ENCODE results near the gene LPAR3. TPM values are rescaled to one million over a fixed set of nuclear protein-coding genes. Genes with fewer than 3 reads are reported as not detected.

Gene LPAR3
- total RNA-seq, 2 experiments from 2014 or later, result 0.74 to 0.94 TPM

DNA sequence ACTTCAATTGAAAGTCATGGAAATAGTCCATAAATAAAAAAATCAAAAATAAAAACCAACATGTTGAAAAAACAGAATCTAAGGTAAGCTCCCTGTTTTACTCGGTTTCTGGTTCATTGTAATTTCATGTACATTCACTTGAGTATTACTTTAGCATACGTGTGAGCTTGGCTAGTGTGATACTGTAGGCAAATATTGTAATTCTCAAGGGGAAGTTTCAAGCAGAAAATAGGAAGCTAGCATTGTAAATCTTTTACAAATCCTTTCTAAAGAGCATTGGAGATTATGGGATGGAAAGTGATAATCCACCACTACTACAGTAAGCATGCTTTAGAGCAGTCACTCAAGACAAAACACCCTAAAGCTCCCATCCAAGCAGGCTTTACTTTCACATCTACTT lies 3.3 kb upstream of the LPAR3 start:
- CTCF ChIA-PET, result no interaction called here
- DNase-seq (no peak), ATAC-seq (no peak)
- POLR2A ChIA-PET, result no interaction called here
- Mint-ChIP-seq H3K36me3 (ENCODE audit: low read depth) (no peaks in the 10 kb centered on the region), H3K4me1 (ENCODE audit: low read depth) (peaks cover 12% of the 10 kb centered on the region), H3K27me3 (ENCODE audit: low read depth) (peaks cover 37% of the 10 kb centered on the region), H3K9me3 (ENCODE audit: insufficient read depth) (no peaks in the 10 kb centered on the region), H3K27ac (no peak overlapping the region), H3K4me3 (no peak overlapping the region)

DNA sequence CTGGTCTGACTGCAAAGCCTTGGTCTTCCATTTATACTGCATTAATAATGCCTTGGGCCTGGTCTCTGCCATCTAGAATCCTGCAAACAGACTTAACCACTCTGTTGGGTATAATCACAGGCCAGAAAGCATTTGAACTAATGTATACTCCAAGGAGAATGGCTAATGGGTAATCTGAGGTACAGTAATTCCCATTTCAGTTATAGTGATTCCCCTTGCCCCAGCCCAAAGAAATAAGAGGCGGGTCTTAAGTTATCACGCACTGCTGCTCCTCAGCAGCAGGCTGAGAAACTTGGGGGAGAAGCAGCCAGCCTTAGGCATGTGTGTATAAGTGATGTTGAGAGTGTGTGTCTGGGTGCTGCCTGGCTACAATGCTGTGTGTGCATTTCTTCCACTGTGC lies 2.4 kb downstream of the LPAR3 start:
- POLR2A ChIA-PET, result no interaction called here
- CTCF ChIA-PET, result no interaction called here
- no peak for ATAC-seq

DNA sequence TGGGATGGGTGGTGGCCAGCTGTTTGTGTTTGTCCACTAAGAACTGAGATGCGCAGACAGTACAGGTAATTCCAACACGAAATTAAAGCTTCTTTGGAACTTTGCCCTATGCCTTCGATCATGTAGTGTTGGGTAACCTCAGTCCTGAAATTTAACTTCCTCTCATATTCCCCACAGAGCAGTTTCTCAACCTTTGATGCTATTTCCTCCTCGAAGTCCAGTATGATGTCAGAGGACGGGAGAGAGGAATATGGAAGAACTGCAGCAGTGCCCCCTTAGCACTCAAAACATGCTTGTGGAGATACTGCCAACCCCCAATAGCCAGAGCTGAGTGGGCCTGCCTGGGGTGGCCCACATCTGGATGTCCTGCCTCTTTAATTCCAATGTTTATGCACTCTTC lies 3.6 kb downstream of the LPAR3 start:
- H3K36me3 Mint-ChIP-seq (ENCODE audit: low read depth), result no peaks in the 10 kb centered on the region
- DNase-seq, result no peak
- POLR2A ChIA-PET, result interaction anchor here (0.6 kb wide), 1 partner anchor 60 kb away, joined by 3 read pairs; no protein-coding TSS in a partner anchor
- H3K4me3 Mint-ChIP-seq, result no peak overlapping the region
- H3K27ac Mint-ChIP-seq, result no peak overlapping the region
- peaks cover 25% of the 10 kb centered on the region for H3K27me3 Mint-ChIP-seq (ENCODE audit: low read depth)
- ATAC-seq, result no peak
- H3K9me3 Mint-ChIP-seq (ENCODE audit: insufficient read depth), result no peaks in the 10 kb centered on the region
- peaks cover 33% of the 10 kb centered on the region for H3K4me1 Mint-ChIP-seq (ENCODE audit: low read depth)
- CTCF ChIA-PET, result no interaction called here

More for the DNA sequence above, 2.4 kb downstream of the LPAR3 start:
- peaks cover 33% of the 10 kb centered on the region for H3K4me1 Mint-ChIP-seq (ENCODE audit: low read depth)
- no peaks in the 10 kb centered on the region for H3K36me3 Mint-ChIP-seq (ENCODE audit: low read depth)
- no peak overlapping the region for H3K4me3 Mint-ChIP-seq
- DNase-seq, result no peak
- no peak overlapping the region for H3K27ac Mint-ChIP-seq
- H3K27me3 Mint-ChIP-seq (ENCODE audit: low read depth), result peaks cover 32% of the 10 kb centered on the region
- no peaks in the 10 kb centered on the region for H3K9me3 Mint-ChIP-seq (ENCODE audit: insufficient read depth)

DNA sequence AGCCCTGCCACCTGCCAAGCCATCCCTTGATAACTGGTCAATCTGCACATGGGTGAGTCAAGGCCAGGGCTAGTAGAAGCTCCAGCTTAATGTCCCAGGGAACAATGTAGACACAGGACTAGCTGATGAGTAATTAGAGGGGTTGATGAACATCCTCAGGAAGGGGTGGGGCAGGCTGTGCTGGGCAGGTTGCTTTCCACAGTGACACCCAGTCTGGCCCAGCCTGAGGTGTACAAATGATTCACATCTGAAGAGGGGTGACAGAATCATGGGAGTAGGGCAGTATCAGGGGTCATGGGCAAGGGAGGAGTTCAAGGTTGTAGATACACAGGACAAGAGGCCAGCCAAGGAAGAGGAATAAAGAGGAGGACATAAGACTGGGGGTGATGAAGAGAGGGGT lies 4.3 kb downstream of the LPAR3 start:
- Mint-ChIP-seq H3K4me1 (ENCODE audit: low read depth) (peaks cover 32% of the 10 kb centered on the region), H3K4me3 (no peak overlapping the region), H3K36me3 (ENCODE audit: low read depth) (no peaks in the 10 kb centered on the region), H3K9me3 (ENCODE audit: insufficient read depth) (no peaks in the 10 kb centered on the region), H3K27ac (peak overlapping the region; percentile 71), H3K27me3 (ENCODE audit: low read depth) (peaks cover 19% of the 10 kb centered on the region)
- ChIA-PET CTCF (no interaction called here), POLR2A (no interaction called here)
- no peak for ATAC-seq
- DNase-seq, result no peak

DNA sequence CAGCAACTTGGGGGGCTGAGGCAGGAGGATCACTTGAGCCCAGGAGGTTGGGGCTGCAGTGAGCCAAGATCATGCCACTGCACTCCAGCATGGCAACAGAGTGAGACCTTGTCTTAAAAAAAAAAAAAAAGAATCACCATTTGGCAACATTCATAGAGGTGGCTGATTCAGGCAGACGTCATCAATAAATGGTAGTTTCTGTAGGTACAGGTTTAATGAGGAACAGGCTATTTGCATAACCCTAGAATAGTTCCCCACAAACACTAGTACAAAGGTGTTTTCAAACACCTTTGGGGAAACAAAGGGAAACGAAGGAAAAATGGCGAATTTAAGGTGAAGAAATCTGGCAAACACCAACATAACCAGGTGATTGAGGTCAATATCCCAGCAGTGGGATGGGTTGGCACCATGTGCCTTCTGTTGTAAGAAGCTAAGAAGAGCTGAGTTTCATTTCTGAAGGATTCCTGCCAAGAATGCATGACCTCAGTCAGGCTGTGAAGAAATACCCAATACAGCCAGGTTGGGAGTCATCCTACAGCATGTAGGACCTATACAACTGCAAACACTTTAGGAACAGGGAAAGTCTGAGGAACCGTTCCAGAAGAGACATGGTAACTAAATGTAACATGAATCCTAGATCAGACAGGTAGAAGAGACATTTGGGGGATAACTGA lies 5.6 kb downstream of the LPAR3 start:
- Mint-ChIP-seq H3K4me1 (ENCODE audit: low read depth) (peaks cover 25% of the 10 kb centered on the region), H3K27ac (no peak overlapping the region), H3K4me3 (no peak overlapping the region), H3K27me3 (ENCODE audit: low read depth) (peaks cover 12% of the 10 kb centered on the region), H3K36me3 (ENCODE audit: low read depth) (no peaks in the 10 kb centered on the region), H3K9me3 (ENCODE audit: insufficient read depth) (no peaks in the 10 kb centered on the region)
- DNase-seq, result no peak
- ChIA-PET POLR2A (no interaction called here), CTCF (no interaction called here)
- ATAC-seq, result no peak

- Mint-ChIP-seq H3K9me3 (ENCODE audit: insufficient read depth) (no peaks in the 10 kb centered on the region), H3K4me3 (no peak overlapping the region), H3K4me1 (ENCODE audit: low read depth) (peaks cover 22% of the 10 kb centered on the region), H3K36me3 (ENCODE audit: low read depth) (peaks cover 3% of the 10 kb centered on the region), H3K27ac (no peak overlapping the region), H3K27me3 (ENCODE audit: low read depth) (peaks cover 4% of the 10 kb centered on the region)
- ATAC-seq (no peak), DNase-seq (no peak)
- ChIA-PET POLR2A (interaction anchor here (0.7 kb wide), 1 partner anchor 14 kb away, joined by 3 read pairs; no protein-coding TSS in a partner anchor), CTCF (interaction anchor here (1.0 kb wide), 1 partner anchor 103 kb away, joined by 3 read pairs; no protein-coding TSS in a partner anchor)
Observed at GRCh38 chr1:84885469-84885868, 7.5 kb downstream of the LPAR3 start.

DNA sequence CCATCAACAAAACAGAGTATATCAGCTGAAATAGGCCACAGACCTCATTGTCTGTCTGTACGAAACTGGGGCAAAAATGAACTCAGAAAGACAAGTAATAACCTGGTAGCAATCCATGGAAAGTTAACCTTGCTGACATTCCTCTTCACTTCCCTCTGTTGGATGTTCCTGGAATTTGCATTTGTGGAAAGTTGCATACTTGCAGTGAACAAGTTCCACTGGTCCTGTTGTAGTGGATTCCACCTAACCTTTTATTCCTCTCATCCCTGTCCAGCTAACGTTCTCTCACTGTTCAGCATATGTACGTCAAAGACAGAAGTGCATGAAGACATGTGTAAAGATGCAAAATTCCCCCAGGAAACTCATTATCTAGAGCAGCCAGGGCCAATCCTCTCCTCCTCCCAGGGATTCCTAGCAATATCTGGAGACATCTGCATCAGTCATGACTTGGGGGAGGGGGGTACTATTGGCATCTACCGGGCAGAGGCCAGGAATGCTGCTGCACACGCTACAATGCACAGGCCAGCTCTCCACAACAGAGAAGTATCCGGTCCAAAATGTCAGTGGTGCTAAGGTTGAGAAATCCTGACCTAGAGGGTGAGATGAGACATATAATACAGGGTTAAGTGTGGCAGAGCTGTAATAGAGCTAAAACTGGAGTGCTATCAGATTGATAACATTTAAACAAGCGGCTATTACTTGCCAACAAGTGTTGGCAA lies 8.2 kb downstream of the LPAR3 start:
- ATAC-seq (no peak), DNase-seq (no peak)
- Mint-ChIP-seq H3K36me3 (ENCODE audit: low read depth) (peaks cover 3% of the 10 kb centered on the region), H3K4me3 (no peak overlapping the region), H3K27me3 (ENCODE audit: low read depth) (peaks cover 4% of the 10 kb centered on the region), H3K27ac (no peak overlapping the region), H3K9me3 (ENCODE audit: insufficient read depth) (no peaks in the 10 kb centered on the region), H3K4me1 (ENCODE audit: low read depth) (peaks cover 15% of the 10 kb centered on the region)
- ChIA-PET POLR2A (no interaction called here), CTCF (interaction anchor here (1.0 kb wide), 1 partner anchor 103 kb away, joined by 3 read pairs; no protein-coding TSS in a partner anchor)

- no peaks in the 10 kb centered on the region for H3K9me3 Mint-ChIP-seq (ENCODE audit: insufficient read depth)
- ChIA-PET POLR2A (no interaction called here), CTCF (interaction anchor here (1.0 kb wide), 1 partner anchor 10 kb away, joined by 3 read pairs; no protein-coding TSS in a partner anchor)
- peaks cover 8% of the 10 kb centered on the region for H3K27me3 Mint-ChIP-seq (ENCODE audit: low read depth)
- H3K4me1 Mint-ChIP-seq (ENCODE audit: low read depth), result peaks cover 2% of the 10 kb centered on the region
- no peak for ATAC-seq
- H3K27ac Mint-ChIP-seq, result no peak overlapping the region
- H3K36me3 Mint-ChIP-seq (ENCODE audit: low read depth), result peaks cover 3% of the 10 kb centered on the region
- DNase-seq, result no peak
- no peak overlapping the region for H3K4me3 Mint-ChIP-seq
Observed at GRCh38 chr1:84883286-84883685, 9.7 kb downstream of the LPAR3 start.

DNA sequence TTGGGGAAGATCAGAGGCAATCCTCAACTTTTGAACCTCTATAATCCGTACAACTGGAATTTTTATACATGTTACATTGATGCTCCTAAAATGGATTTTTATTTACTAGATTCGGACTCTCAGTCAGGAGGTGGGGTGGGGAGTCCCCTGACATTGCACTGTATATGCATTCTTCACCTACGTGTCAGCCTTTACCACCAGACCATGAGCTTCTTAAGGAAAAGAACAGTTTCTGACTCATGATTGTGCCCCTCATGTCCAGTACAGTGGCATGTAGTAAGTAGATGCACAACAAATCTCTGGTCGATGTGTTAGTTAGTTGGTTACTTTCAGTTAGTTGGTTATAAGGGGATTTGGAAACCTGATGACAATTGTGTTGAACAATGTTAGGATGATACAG lies 15.4 kb downstream of the LPAR3 start:
- Mint-ChIP-seq H3K9me3 (ENCODE audit: insufficient read depth) (no peaks in the 10 kb centered on the region), H3K4me1 (ENCODE audit: low read depth) (peaks cover 20% of the 10 kb centered on the region), H3K27me3 (ENCODE audit: low read depth) (peaks cover 20% of the 10 kb centered on the region), H3K27ac (no peak overlapping the region), H3K36me3 (ENCODE audit: low read depth) (peaks cover 3% of the 10 kb centered on the region), H3K4me3 (no peak overlapping the region)
- ChIA-PET POLR2A (no interaction called here), CTCF (no interaction called here)
- DNase-seq (no peak), ATAC-seq (no peak)

DNA sequence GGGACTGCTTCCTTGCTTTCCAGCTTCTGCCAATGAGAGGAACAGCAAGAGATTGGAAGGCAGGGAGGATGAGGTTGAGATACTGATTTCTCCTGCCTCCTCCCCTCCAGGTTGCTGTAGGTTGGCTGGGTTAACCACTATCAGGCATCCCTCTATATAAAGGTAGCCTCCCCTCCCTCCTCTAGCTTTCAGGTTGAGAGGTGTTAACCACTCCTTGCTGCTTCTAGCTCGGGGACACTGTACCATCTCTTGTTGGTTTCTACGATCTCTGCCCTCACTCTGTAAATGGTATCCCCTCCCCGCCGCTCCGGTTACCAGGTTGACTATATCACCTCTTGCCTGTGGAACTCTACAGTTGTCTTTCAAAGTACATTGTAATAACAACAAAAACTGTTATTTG lies 16.7 kb downstream of the LPAR3 start:
- DNase-seq (peak; percentile 35), ATAC-seq (peak; percentile 91)
- H3K27me3 Mint-ChIP-seq (ENCODE audit: low read depth), result peaks cover 29% of the 10 kb centered on the region
- no peaks in the 10 kb centered on the region for H3K36me3 Mint-ChIP-seq (ENCODE audit: low read depth)
- H3K4me3 Mint-ChIP-seq, result no peak overlapping the region
- POLR2A ChIA-PET, result no interaction called here
- H3K27ac Mint-ChIP-seq, result no peak overlapping the region
- CTCF ChIA-PET, result no interaction called here
- H3K4me1 Mint-ChIP-seq (ENCODE audit: low read depth), result peaks cover 20% of the 10 kb centered on the region
- no peaks in the 10 kb centered on the region for H3K9me3 Mint-ChIP-seq (ENCODE audit: insufficient read depth)

- ChIA-PET CTCF (no interaction called here), POLR2A (no interaction called here)
- DNase-seq (no peak), ATAC-seq (no peak)
- Mint-ChIP-seq H3K9me3 (ENCODE audit: insufficient read depth) (no peaks in the 10 kb centered on the region), H3K27me3 (ENCODE audit: low read depth) (peaks cover 35% of the 10 kb centered on the region), H3K4me1 (ENCODE audit: low read depth) (peaks cover 19% of the 10 kb centered on the region), H3K27ac (no peak overlapping the region), H3K4me3 (no peak overlapping the region), H3K36me3 (ENCODE audit: low read depth) (no peaks in the 10 kb centered on the region)
Observed at GRCh38 chr1:84873366-84873765, 19.6 kb downstream of the LPAR3 start.

- H3K4me3 Mint-ChIP-seq, result no peak overlapping the region
- H3K36me3 Mint-ChIP-seq (ENCODE audit: low read depth), result no peaks in the 10 kb centered on the region
- ChIA-PET CTCF (no interaction called here), POLR2A (no interaction called here)
- ATAC-seq, result no peak
- H3K27ac Mint-ChIP-seq, result no peak overlapping the region
- peaks cover 17% of the 10 kb centered on the region for H3K4me1 Mint-ChIP-seq (ENCODE audit: low read depth)
- H3K9me3 Mint-ChIP-seq (ENCODE audit: insufficient read depth), result no peaks in the 10 kb centered on the region
- DNase-seq, result no peak
- peaks cover 32% of the 10 kb centered on the region for H3K27me3 Mint-ChIP-seq (ENCODE audit: low read depth)
Observed at GRCh38 chr1:84872696-84873355, 20.2 kb downstream of the LPAR3 start.

Data from activated CD8-positive, alpha-beta T cell treated with anti-CD3 and anti-CD28 coated beads, Interleukin-2, amount 10 ng/mL, durations not matched to agents 7 days and 5 days (primary cell).